Epithelial cell of prostate (primary cell): ENCODE measurements around the gene MYL5.
A peak's percentile ranks its signal among the peaks of the same experiment; 100 is the strongest.
"Not testable (repeated sequence)": the region's sequence is repeated elsewhere in the genome, so short reads cannot be mapped to it uniquely, and the experiment has no call there.

Experiments
- DNase-seq: peaks from one replicate; pipeline ENCODE4 v3.0.0-alpha.2; 2011; ENCODE audit warnings: low read depth, low spot score
- H3K27ac ChIP-seq: fragments of 450-650 bp; 2 replicates; pipeline ENCODE4 v1.5.1; 2017; ENCODE audit warnings: mild to moderate bottlenecking

MYL5 gene

DNA sequence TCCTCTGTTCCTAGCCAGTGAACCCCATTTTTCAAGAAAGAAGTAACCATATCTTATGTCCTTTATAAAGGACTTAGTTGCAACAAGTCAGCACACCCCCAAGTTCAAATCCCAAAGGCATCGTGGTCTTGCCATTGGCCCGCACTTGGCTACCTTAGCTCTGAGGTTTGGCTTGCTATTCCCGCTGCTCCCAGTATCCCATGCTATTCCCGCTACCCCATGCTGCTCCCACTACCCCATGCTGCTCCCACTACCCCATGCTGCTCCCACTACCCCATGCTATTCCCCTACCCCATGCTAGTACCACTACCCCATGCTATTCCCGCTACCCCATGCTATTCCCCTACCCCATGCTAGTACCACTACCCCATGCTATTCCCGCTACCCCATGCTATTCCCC, 6.1 kb upstream of the MYL5 start:
- not testable (repeated sequence) for H3K27ac ChIP-seq, DNase-seq

DNA sequence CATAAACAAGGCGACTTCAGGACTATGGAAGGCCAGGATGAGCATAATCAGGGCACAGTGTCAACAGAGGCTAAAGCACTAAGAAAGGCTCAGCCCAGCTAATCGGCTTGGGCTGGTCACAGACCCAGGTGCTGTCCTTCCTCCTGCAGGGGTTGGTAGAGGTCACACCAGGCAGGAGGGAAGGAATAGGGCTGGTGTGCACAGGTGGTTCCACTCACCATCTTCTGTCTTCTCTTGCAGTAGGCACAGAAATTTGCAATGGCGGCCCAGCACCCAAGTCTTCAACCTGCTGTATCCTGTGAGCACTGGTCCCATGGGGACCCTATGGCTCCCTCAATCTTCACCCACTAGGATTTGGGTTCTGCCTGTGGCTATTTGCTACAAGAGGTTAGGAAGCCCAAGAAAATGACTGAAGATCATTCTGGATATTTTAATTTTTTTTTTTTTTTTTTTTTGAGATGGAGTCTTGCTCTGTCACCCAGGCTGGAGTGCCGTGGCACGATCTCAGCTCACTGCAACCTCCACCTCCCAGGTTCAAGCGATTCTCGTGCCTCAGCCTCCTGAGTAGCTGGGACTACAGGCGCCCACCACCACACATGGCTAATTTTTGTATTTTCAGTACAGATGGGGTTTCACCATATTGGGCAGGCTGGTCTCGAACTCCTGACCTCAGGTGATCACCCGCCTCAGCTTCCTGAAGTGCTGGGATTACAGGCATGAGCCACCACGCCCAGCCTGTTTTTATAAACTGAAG, 4.4 kb upstream of the MYL5 start:
- DNase-seq, H3K27ac ChIP-seq: not testable (repeated sequence)

DNA sequence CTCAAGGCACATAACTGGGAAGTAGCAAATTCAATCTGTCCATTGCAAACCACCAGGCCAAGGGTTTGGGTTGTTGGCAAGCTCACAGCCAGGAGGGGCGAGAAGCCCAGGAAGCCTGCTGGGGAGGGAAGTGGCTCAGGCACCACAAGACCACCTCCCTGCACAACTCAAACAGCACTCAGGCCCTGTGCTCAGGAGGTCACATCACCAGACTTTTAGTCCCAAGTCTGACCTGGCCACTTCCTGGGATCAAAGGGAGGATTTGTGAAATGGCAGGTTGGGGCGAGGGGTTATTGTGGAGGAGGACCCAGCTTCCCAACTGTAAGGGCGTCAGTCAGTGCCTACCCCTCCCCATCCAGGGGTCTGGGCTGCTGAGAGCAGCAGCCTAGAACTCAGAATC, 2.6 kb upstream of the MYL5 start:
- no peak for DNase-seq

DNA sequence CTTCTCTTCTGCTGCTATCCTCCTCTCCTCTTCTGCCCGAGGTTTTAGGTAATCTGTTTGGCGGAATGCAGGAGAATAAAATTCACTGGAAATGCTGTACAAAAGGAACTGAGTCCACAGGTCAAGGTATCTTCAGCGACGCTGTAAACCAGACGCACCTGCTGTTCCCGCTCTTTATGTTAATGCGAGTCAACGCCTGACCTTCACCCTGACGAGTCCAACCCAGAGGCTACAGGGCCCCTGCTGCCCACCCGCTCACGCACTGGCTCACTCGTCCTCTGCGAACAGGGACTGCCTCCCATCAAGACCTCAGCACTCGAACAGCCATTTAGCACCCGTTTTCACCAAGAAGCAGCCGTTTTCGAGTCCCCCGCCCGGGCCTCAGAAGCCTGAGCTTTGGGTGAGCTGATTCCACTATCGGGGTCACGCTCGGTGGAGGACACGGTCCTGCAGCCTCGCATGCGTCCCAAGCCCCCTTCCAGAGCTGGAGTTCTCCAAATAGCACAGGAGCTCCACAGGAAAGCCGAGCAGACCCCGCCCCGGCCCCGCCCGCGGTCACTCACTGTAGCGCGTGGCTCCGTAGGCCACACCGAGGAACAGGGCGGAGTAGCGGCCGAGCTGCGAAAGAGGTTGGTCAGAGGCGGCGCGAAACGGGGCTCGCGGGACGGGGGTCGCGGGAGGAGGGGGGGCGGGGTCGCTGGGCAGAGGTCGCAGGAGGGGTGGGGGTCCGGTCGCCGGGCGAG, 822 bp upstream of the MYL5 start:
- peak overlapping the region; percentile 62 for H3K27ac ChIP-seq
- no peak for DNase-seq

More for the DNA sequence above, 2.6 kb upstream of the MYL5 start:
- H3K27ac ChIP-seq: no peak overlapping the region

DNA sequence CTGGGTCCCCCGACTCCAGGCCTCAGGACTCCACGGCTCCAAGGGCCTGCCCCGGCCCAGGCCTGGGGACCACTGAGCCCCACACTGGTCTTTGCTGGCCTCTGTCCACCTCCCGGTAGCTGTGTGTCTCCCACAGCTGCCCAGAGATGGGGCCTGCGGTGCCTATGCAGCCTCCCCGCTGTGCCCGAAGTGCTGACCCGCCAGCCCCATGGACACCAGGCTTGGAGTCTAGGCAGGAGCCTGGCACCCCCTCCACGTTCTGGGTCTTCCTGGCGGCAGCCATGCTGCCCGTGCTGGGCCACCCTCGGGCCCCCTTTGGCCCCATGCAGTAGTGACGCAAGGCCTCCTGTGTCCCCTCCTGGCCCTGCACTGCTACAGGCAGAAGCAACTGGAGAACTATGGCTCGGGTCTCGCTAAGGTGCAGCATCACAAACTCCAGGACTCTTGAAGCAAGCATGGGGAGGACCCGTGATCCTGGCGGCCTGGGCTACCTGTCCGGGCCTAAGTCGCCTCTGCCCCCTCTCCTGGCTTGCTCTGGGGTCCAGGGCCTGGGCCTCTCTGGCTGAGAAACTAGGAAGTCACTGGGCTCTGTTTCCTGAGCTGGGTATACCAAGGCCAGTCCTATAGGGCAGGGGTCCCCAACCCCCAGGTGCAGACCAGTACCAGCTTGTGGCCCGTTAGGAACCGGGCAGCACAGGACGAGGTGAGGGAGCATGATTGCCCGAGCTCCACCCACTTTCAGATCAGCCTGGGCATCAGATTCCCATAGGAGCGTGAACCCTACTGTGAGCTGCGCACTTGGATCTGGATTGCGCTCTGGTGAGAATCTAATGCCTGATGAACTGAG, 917 bp downstream of the MYL5 start:
- no peak for DNase-seq
- H3K27ac ChIP-seq: peak overlapping the region; percentile 62

DNA sequence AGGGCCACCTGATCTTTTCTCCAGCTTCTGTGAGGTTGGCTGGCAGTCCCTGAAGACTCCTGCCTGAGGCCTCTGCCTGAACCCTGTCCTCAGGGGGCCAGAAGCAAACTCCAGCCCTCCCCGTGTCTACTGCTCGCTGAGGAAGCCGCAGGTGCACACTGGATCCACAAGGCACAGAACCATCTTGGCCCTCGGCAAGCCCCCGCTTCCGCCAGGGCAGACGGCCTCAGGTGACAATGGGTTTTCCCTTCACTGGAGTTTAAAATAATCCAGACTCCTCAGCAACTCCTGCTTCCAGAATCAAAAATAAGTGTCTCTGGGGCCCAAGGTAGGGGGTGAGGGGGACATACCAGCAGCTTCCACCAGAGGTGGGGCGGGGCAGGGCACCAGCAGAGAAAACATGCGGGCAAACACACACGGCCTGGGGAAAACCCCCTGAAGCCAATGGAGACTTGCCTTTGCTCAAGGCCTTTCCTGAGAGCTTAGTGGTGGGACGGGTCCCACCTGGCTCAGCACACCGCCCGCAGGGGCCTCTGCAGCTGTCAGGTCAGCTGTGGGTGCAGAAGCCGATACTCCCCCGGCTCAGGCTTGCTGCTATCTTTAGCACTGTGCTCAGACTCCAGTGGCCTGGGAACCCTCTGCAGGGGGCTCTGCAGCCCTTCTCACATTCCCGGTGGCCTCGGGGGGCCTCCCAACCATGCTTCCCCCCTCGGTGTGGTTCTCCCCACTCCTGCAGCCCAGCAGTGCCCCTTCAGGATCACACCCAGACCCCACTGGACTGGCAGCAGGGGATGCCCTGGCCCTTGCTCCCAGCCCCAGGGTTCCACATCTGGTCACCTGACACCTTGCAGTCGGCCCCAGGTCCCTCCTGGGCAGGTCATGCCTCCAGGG, 1.9 kb downstream of the MYL5 start:
- no peak for DNase-seq
- H3K27ac ChIP-seq: no peak overlapping the region

DNA sequence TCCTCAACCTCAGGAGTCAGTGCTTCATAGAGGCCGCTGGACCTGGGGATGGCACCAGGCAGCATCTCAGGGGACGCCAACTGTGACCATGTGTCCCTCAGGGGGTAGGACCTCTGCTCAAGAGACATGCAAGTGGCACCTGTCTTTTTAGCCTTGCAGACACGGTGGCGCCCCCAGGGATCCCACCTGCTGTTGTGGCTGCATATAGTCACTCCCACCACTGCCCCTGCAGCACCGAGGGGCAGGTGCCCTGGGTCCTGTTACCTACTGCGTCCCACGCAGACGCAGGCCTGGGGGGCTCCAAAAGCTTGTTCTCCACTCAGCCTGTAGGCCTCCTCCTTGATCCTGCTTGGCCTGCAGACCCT, 2.5 kb downstream of the MYL5 start:
- DNase-seq: no peak
- no peak overlapping the region for H3K27ac ChIP-seq

DNA sequence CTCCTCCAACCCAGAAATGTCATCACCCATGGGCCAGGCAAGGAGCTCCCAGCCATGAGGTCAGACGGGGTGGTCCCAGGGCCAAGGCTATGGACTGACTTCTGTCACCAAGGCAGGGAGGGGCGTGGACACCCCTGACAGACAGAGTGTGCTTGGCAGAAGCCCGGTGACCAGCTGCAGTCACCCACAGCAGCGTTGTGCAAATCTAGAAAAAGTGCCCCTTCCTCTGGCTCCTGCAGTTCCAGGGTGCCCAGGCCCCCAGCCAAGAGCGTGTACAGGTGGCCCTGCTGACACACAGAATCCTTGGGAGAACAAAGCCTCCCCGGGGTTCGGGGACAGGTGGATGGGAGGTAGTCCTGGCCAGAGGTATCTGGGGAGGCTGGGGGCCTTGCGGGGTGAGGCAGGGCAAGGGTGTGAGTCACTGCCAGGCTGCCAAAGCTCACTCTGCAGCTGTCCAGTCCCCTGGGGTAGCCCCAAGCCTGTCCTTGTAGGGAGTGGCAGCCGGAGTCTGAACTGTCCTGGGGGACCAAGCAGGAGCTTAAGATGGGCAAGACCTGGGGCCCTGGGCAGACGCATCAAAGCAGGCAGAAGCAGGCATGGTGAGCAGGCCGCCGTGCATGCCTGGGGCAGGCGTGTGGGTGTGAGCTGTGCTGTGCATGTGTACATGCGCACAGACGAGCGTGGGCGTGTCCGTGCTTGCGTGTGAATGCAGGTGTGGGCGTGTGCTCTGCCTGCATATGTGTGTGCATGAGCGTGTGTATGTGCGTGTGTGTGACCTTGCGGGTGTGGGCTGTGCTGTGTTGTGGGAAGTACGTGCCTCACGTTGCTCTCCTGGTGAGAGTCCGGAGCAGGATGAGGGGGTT, 3.3 kb downstream of the MYL5 start:
- peak; percentile 57 for DNase-seq
- peak overlapping the region; percentile 10 for H3K27ac ChIP-seq

DNA sequence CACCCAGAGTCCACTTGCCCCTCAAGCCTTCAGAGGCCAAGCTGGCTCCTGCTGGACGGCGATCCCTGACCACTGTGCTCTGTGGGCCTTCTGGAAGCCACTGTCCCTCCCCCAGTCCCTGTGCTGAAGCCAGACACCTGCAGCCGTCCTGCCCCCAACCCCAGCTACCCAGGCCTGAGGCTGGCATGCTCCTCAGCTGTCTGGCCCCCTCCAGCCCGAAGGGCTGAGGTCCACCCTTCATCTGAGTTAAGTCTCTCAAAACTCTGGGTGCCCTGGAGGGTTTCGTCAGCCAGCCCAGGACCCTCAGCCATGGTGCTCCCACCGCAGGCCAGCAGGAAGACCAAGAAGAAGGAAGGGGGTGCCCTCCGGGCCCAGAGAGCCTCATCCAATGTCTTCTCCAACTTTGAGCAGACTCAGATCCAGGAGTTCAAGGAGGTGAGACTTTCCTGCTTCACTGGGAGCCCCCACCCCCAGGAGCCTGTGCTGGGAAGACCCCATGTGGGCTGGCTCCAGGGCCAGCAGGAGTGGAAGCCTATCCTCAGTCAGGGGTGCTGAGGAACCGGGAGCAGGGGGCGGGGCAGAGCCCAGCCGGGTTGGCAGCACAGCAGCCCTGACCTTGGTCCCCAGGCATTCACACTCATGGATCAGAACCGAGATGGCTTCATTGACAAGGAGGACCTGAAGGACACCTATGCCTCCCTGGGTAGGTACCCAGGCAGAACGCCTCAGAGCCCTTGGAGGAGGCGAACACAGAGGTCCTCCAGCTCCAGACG, 4.2 kb downstream of the MYL5 start:
- peak overlapping the region; percentile 10 for H3K27ac ChIP-seq
- DNase-seq: no peak

DNA sequence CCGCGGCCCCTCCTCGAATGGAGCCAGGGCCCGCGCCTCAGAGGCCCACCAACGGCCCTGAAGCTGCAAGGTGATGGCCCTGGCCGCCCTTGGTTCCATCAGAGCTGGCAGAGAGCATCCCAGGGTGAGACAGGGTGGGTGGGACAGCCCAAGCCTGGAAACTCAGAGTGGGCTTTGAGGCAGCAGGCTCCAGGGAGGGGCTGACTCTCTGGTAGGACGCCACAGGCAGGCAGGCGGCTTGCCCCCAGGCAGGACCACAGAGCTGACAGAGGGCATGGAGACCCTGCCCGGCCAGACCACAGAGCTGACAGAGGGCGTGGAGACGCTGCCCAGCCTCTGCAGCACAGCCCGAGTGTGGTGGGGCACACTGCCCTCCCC, 4.8 kb downstream of the MYL5 start:
- DNase-seq: no peak
- no peak overlapping the region for H3K27ac ChIP-seq

DNA sequence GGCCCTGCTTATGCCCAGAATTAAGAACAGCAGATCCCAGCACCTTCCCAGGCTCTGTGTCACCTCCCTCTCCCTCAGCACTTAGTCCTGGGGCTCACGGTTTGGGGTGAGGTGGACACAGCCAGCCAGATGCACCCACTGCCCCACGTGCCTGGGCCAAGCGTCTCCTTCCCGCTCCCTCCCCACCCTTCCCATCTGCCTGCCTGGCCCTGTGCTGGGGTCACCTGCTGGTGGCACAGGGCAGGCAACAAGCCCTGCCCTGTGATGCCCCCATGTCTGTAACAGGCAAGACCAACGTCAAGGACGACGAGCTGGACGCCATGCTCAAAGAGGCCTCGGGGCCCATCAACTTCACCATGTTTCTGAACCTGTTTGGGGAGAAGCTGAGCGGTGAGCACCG, 5.3 kb downstream of the MYL5 start:
- DNase-seq: no peak
- no peak overlapping the region for H3K27ac ChIP-seq

DNA sequence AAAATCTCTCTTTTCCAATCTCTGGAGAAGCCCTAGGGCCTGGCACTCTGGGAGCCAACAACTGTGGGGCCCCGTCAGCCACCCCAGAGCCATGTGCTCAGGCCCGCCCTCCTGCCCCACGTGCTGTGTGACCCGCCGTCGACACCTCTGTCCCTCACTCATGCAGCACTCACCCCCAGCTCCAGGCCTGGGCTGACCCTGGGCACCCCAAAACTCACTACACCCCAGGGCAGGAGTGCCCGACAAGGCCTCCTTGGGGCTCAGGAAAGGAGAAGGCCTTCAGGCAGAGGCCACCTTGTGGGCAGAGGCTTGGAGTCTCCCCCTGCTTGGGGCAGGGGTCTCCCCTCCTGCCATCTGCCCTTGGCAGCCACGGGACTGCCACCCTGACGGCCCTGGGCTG, 5.7 kb downstream of the MYL5 start:
- no peak overlapping the region for H3K27ac ChIP-seq
- no peak for DNase-seq

DNA sequence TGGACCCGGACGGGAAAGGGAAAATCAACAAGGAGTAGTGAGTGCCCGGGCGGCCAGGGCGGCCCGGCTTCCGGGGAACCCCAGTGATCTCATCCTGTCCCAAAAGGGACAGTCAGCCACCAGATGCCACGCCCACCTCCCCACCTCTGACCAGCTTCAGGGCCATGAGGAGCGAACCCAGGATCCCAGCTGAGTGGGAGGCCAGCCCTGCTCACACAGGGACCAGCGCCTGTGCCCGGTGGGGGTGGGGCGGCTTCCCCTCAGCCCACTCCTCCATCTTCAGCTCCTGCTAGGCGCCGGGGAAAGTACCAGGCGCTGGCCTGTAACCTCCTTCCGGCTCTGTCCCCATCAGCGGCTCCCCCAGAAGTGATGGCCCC, 6.2 kb downstream of the MYL5 start:
- DNase-seq: no peak
- H3K27ac ChIP-seq: no peak overlapping the region

DNA sequence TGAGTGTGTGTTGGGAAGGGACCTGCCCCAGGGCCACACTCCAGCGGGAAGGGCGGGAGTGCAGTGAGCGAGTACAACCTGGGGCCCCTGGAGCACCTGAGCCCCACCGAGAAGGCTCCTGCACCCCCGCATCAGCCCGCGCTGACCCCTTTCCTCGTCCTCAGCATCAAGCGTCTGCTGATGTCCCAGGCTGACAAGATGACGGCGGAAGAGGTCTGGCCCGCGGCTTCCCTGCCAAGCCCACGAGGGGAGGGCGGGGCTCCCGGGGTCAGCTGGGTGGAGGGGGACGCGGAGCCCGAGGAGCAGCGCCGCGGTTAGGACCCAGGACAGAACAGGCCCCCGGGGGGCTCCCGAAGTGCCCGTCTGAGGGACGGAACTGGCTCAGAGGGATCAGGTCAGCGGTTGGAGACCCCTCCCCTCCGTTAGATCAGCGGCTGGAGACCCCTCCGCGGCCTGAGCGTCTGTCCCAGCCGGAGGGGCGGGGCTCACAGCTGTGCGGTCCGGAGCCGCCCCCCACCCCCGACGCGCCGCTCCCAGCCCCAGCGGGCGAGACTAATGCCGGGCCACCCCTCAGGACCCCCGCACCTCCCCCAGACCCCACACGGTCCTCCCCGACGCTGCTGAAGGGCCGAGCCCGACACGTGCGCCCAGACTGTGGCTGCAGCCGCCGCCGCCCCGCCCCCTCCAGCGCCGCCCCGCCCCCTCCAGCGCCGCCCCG, 6.7 kb downstream of the MYL5 start:
- DNase-seq: no peak

DNA sequence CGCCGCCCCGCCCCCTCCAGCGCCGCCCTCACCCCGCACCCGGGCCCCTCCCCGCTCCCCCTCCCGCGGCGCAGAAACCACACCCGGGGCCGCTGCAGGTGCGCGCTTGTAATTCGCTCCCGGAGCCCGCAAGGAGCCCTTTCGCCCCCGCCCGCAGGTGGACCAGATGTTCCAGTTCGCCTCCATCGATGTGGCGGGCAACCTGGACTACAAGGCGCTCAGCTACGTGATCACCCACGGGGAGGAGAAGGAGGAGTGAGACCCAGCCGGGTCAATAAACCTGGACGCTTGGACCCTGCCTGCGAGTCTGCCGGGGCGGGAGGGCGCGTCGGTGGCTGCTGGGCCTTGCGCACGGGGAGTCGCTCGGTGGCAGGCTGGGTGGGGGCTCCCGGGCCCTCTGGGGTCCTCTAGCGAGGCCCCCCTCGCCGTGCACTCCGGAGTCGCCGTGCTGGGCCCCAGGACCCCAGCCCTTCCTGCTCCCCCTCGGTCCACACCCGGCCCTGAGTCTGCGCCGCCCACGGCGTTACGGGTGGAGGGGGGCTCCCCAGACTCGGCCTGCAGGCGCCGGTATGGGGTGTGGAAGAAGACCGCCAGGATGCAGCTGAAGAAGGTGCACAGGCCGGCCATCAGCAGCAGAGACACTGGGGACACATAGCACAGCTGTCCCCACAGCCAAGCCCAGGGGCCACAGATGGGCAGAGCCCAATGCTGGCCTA, 7.6 kb downstream of the MYL5 start:
- DNase-seq: no peak

More for the DNA sequence above, 6.7 kb downstream of the MYL5 start:
- H3K27ac ChIP-seq: no peak overlapping the region

DNA sequence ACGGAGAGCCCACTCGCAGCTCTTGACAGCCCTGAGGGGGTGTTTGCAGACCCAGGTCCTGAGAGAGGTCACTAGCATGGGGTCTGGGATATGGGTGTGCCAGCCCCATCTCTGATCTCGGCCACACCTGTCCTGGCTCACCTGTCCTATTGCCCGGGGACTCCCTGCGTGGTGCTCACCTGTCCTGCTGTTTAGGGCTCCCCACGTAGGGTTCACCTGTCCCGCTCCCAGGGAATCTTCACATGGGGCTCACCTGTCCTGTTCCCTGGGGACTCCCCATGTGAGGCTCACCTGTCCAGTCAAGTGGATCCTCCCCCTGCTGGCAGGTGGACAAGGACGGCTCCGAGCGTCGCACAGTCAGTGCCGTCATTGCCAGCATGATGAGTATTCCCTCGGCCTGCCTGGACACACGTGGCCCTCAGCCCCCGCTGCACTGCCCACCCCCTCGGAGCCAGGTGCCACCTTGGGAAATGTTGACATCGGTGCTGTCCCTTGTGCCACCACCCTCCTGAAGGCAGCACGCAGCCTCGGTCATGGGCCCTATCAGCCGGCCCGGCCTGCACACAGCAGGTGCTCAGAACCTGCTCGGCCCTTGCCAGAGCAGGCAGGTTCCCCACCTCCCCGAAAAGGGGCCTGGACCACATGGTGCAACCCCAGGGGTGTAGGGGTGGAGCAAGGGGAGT, 8.3 kb downstream of the MYL5 start:
- no peak overlapping the region for H3K27ac ChIP-seq
- DNase-seq: no peak

More for the DNA sequence above, 7.6 kb downstream of the MYL5 start:
- H3K27ac ChIP-seq: no peak overlapping the region
